Stimulated activated CD8-positive, alpha-beta memory T cell treated with anti-CD3 and anti-CD28 coated beads, Interleukin-4, amount 100 ng/mL, for 1 hour (primary cell): ENCODE measurements around the gene DNAH11.
"Not testable (repeated sequence)": the region's sequence is repeated elsewhere in the genome, so short reads cannot be mapped to it uniquely, and the experiment has no call there.

ENCODE experiments used
- DNase-seq, 2 donors: peaks; one replicate each; pipeline ENCODE4 v3.0.0-alpha.2; 2020; ENCODE audit warnings: low read depth in 2 of 2, low spot score in 1 of 2

The DNAH11 gene

DNA sequence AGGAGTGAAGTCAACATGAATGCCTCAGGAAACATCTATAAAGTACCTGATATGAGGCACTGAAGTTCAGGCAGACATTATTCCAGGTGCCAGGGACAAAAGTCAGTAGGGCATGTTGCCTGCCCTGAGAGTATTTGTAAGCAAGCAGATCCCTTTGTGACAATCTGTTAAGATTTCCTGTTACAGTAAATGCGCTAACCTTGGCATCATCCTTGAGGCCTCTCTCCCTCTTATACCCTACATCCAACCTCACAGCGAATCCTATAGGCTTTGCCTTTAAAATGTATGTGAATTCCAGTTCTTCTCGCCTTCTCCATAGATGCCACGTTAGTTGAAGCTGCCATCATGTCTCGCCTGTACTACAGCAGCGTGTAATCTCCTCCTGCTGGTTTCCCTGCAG lies 165.3 kb downstream of the DNAH11 start:
- no peak for DNase-seq

- DNase-seq = no peak
These were observed 174.5 kb downstream of the DNAH11 start for GRCh38 chr7:21717323-21717722.

- DNase-seq = no peak
These were observed 175.6 kb downstream of the DNAH11 start for GRCh38 chr7:21718391-21718790.

GRCh38 chr7:21719846-21720245 lies 177.0 kb downstream of the DNAH11 start:
- no peak for DNase-seq

GRCh38 chr7:21722371-21722770 lies 179.5 kb downstream of the DNAH11 start:
- no peak for DNase-seq

GRCh38 chr7:21724562-21724961 lies 181.7 kb downstream of the DNAH11 start:
- DNase-seq = no peak

GRCh38 chr7:21730399-21730798 lies 187.6 kb downstream of the DNAH11 start:
- DNase-seq = no peak

GRCh38 chr7:21731977-21732376 lies 189.1 kb downstream of the DNAH11 start:
- DNase-seq = no peak

- DNase-seq = not testable (repeated sequence)
These were observed 190.1 kb downstream of the DNAH11 start for GRCh38 chr7:21732956-21733355.

DNA sequence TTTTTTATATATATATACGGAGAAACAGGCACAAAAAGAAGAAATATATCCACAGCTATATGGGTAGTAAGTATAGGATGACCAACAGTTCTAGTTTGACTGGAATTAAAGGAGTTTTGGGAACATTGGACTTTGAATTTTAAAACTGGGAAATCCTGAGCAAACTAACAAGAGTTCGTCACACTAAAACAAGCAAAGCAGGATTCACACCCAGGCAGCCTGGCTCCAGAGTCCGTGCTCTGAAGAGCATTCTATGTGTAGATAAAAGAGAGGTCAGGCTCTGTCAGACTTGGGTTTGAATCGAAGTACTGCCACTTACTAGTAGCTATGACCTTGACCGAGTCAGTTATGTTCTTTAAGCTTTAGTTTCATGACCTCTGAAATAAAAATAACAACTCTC lies 191.0 kb downstream of the DNAH11 start:
- DNase-seq = no peak

GRCh38 chr7:21743493-21743892 lies 200.7 kb downstream of the DNAH11 start:
- DNase-seq = no peak

DNA sequence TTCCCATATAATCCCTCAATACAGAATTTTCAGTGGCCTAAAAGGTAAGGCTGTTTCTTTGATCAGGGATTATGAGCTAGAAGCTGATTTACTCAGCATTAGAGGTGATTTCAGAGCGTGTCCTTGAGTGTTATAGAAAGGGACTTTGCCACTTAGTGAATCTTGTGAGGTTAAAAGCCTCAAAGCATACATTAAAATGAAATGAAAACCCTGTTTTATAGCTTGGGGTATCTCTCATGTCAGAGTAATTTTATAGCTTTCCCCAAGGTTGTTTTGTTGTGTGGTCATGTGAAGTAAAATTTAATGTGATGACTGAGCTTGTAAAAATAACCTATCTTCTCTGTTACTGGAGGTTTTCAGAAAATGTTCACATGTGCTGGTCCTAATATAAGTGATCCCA lies 204.1 kb downstream of the DNAH11 start:
- DNase-seq = no peak

DNA sequence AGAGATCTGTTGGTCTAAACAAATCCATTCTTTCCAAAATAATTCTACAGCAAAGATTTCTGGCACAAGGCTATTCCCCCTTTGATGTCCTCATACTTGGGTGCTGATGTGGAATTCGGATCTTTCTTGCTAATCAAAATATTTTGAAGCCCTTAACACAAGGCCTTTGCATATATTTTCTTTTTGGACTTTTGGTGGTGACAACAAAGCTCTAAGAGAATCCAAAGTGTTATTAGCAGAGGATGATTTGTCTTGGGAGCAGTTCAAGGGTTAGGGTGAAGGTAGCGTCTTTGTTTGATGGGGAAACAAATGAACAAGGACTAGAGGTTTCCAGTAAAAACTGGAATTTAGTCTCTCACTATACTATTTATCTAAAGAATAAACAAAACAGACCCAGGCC lies 205.0 kb downstream of the DNAH11 start:
- DNase-seq = no peak

DNA sequence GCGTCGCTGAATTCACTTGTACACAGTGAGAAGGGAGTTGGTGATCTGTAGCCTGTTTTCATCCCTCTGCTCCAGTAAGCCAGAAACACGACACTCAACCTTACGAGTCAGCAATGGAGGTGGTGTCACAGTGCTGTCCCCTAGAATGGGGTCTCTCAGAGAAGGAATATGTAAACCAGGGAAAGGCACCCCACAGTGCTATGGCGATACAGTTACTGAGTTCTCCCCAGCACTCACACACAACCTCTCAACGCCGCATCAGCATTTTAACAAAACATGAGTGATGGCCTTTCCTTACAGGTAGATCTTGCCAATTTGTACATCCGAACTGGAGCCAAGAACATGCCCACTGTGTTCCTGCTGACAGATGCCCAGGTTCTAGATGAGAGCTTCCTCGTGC lies 206.5 kb downstream of the DNAH11 start:
- DNase-seq = no peak

GRCh38 chr7:21753071-21753470 lies 210.2 kb downstream of the DNAH11 start:
- no peak for DNase-seq

GRCh38 chr7:21754963-21755362 lies 212.1 kb downstream of the DNAH11 start:
- no peak for DNase-seq

DNA sequence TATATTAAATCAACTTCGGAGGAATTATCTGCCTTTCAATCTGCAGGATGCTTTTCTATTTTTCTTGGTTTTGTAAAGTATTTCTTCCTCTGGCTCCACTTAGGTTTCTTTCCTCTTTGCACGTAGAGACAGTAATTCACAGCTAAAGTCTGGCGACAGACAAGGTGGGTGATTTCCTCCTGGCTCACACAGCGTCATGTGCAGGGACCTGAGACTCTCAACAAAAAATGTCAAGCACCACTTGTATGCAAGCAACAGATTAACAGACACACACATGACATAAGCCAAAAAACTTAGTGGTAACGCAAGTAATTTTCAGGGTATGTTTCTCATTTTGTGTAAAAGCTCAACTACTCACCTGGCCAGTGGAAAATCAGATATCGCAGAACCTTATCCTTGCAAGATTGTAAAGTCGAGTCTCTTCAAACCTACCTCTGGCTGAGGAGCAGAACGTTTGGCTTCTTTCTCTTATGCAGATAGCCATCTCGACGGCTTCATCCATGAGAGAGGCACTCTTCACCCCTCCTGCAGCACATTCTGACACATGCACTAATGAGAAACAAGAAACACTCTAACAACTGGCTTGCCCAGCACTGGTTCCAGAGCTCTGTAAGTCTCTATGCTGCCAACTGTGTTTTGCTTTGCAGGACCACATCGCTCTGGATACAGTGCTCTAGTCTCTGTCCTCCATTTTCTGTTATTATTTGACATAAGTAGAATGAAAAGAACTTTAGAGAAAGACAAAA lies 214.9 kb downstream of the DNAH11 start:
- no peak for DNase-seq

DNA sequence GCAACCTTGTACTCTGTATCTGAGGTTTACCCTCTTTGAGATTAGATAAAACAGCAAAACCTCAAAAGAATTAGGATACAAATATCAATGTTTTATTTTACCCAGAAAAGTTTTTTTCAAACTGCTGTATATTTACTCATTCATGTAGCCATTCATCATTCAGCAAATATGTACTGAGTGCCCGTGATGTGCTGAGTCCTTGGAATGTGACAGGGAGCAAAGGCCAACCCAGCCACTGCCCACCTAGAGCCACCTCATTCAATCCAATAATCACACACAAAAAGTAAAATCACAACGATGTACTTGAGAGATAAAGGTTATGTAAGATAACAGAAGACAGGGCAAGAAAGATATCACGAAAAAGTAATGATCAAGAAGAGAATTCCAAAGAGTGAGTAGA lies 215.4 kb downstream of the DNAH11 start:
- DNase-seq = no peak

DNA sequence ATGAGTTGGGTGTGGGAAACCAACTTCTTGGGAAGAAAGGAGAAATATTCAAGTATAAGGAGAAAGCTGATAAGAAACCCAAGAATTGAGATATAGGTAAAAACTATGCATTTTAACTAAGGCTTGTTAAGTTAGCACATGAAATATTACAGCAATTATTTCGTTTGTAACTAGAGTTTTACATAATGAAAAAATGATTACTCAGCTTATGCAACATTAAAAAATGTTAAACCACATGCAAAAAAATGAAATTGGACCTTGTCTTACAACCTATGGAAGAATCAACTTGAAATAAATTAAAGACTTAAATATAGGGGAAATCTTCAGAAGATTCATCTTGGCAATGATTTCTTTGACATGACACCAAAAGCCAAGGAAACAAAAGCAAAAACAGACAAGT lies 219.6 kb downstream of the DNAH11 start:
- DNase-seq = no peak

DNA sequence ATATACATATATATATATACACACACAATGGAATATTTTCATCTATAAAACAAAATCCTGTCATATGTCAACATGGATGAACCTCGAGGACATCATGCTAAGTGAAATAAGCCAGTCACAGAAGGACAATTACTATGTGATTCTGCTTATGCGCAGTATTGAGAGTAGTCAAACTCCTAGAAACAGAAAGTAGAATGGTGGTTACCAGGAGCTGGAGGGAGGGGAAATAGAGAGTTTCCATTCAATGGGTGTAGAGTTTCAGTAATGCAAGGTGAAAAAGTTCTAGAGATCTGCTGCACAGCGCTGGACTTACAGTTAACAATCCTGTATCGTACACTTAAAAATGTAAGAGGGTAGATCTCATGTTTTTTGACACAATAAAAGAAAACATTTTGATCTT lies 221.0 kb downstream of the DNAH11 start:
- DNase-seq = no peak

- no peak for DNase-seq
These were observed 223.4 kb downstream of the DNAH11 start for GRCh38 chr7:21766218-21766617.

GRCh38 chr7:21767300-21767900 lies 224.6 kb downstream of the DNAH11 start:
- DNase-seq = no peak

DNA sequence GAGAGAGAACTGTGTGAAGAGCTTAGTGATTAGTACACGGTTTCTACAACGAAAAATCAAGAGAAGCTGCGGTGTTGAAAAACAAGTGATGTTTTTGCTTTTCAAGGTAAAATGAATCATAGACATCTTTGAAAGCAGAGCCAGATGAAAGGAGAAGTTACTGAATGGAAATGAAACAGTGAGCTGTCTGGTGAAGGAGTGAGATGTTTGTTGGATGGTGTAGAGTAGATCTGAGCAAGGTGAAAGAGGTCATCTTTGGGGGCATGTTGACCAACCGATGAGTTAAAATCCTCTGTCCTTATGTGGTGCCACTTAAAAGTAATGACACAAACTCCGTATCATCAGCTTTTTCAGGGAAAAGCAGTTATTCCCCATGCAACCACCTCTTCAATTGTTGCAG lies 225.4 kb downstream of the DNAH11 start:
- no peak for DNase-seq
